DOHH2 (cell line): ENCODE data around the gene TCERG1.

Experiments
- EZH2phosphoT487 ChIP-seq: fragments of 200-600 bp; sonication (generic); IDR thresholded peaks from 2 replicates; pipeline ENCODE4 v1.6.1; 2017; ENCODE audit warnings: borderline replicate concordance, mild to moderate bottlenecking, antibody characterized with exemption, low read length, moderate library complexity, mixed read lengths
- TF ChIP-seq, protein P1 (sequence below): fragments of 200-600 bp; sonication (generic); IDR thresholded peaks from one replicate; pipeline ENCODE4 v1.5.1; 2014; ENCODE audit warnings: antibody characterized with exemption, mild to moderate bottlenecking, low read depth, low read length; ENCODE audit not compliant: poor library complexity, severe bottlenecking

DNA sequence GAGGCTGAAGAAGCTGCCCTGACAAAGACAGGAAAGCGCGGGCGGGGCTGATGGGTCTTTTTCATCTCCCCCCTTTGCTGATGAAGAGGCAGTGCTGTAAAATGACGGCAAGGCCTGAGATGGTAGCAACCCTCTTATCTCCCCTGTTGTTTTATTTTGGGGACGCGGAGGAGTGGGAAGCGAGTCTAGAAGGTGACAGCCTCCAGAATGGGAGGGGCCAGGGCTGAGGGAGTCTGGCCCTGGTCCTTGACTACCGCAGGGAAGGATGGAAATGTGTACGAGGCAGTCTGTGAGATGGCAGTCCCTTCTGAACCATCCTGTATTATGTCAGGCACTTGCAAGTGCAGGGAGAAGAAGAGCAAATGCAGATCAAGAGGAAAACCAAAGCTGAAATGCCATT is 46.1 kb upstream of the TCERG1 start:
- TF ChIP-seq, protein P1, sequence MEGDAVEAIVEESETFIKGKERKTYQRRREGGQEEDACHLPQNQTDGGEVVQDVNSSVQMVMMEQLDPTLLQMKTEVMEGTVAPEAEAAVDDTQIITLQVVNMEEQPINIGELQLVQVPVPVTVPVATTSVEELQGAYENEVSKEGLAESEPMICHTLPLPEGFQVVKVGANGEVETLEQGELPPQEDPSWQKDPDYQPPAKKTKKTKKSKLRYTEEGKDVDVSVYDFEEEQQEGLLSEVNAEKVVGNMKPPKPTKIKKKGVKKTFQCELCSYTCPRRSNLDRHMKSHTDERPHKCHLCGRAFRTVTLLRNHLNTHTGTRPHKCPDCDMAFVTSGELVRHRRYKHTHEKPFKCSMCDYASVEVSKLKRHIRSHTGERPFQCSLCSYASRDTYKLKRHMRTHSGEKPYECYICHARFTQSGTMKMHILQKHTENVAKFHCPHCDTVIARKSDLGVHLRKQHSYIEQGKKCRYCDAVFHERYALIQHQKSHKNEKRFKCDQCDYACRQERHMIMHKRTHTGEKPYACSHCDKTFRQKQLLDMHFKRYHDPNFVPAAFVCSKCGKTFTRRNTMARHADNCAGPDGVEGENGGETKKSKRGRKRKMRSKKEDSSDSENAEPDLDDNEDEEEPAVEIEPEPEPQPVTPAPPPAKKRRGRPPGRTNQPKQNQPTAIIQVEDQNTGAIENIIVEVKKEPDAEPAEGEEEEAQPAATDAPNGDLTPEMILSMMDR, result no peak
- TF ChIP-seq EZH2phosphoT487, result no peak
